Thyroid gland (tissue), 4 donors: ENCODE measurements around the gene SYN1. TPM values are rescaled to one million over a fixed set of nuclear protein-coding genes. Genes with fewer than 3 reads are reported as not detected.

Source experiments
- DNase-seq, 2 donors: peaks; one replicate each; pipeline ENCODE4 v3.0.0-alpha.2; 2019
- H3K27ac ChIP-seq, 3 donors: fragments of 200-600 bp; sonication (generic); 1 replicate in 2 of 3; 2 replicates in 1 of 3; pipeline ENCODE4 v1.5.1; 2016 to 2019; ENCODE audit warnings: mild to moderate bottlenecking in 1 of 3, moderate library complexity in 1 of 3
- H3K27me3 ChIP-seq: fragments of 200-600 bp; sonication (generic); one replicate; pipeline ENCODE4 v1.5.1; 2019
- H3K36me3 ChIP-seq, 2 donors: fragments of 200-600 bp; sonication (generic); one replicate each; pipeline ENCODE4 v1.5.1; 2016 to 2019
- H3K4me1 ChIP-seq, 2 donors: fragments of 200-600 bp; sonication (generic); one replicate each; pipeline ENCODE4 v1.5.1; 2017 to 2019
- H3K4me3 ChIP-seq, 3 donors: fragments of 200-600 bp; sonication (generic); replicated peaks in 1 of 3; 1 replicate in 2 of 3; 2 replicates in 1 of 3; pipeline ENCODE4 v1.5.1; 2016; ENCODE audit warnings: mild to moderate bottlenecking in 1 of 3
- H3K9me3 ChIP-seq: fragments of 200-600 bp; sonication (generic); one replicate; pipeline ENCODE4 v1.5.1; 2017
- POLR2A ChIP-seq, 2 donors: fragments of 450-650 bp; IDR thresholded peaks; one replicate each; pipeline ENCODE4 v1.6.1; 2017; ENCODE audit warnings: antibody characterized with exemption in 2 of 2, mild to moderate bottlenecking in 2 of 2, moderate library complexity in 1 of 2
- WGBS, 2 donors: methylation state at CpG; one replicate each; pipeline ENCODE4 v1.1.5; 2017; 5-methylcytosine and 5-hydroxymethylcytosine counted together
- intact Hi-C: fragments of 100-400 bp; cut with DNase I; formaldehyde crosslinking; loops from one replicate; pipeline ENCODE4 v1.15.1; 2023
- total RNA-seq, 4 donors: library from RNA; depleted of rRNA; stranded (reverse); fragments of >200 nt; gene quantifications; one replicate each; pipeline ENCODE4 v1.2.3, GENCODE V29; 2016
- TF ChIP-seq, protein P1 (sequence below), 6 experiments: fragments of 200-600 bp in 3 of 6; fragments of 450-650 bp in 3 of 6; sonication (generic) in 3 of 6; IDR thresholded peaks; one replicate each; pipeline ENCODE4 v1.5.1; 2016 to 2019; ENCODE audit warnings: antibody characterized with exemption in 6 of 6, mild to moderate bottlenecking in 2 of 6, inconsistent platforms in 1 of 6, moderate library complexity in 1 of 6

SYN1 gene
- total RNA-seq, 4 donors from 2014 or later, result 0.13 to 0.15 TPM; not detected in 2

DNA sequence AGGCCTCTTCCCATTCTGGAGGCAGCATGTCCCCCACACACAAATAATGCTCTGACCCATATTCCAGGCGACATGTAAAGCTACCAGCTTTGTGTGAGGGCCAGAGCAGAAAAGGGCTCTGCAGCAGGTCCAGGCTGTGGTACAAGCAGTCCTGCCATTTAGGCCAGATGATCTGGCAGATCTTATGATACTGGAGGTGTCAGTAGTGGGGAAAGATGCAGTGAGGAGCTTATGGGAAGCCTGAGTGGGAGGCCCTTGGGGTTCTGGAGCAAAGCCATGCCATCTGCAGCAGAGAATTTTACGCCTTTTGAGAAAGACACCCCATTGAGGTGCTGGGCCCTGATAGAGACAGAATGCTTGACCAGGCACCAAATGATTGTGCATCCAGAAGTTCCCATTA lies 7.7 kb downstream of the SYN1 start:
- WGBS, 2 donors, result 100% methylated on average over 1 of the region's 2 CpGs; no CpG with 5 or more reads in 1 of the 2 donors
- Histone ChIP-seq H3K4me1 (no peaks in the 10 kb centered on the region), H3K27me3 (no peaks in the 10 kb centered on the region), H3K9me3 (no peaks in the 10 kb centered on the region), H3K4me3 (no peak overlapping the region), H3K36me3 (no peaks in the 10 kb centered on the region), H3K27ac (no peak overlapping the region)
- DNase-seq, result no peak
- TF ChIP-seq POLR2A (IDR thresholded peaks at IDR 0.05), result no peak
- TF ChIP-seq, protein P1, sequence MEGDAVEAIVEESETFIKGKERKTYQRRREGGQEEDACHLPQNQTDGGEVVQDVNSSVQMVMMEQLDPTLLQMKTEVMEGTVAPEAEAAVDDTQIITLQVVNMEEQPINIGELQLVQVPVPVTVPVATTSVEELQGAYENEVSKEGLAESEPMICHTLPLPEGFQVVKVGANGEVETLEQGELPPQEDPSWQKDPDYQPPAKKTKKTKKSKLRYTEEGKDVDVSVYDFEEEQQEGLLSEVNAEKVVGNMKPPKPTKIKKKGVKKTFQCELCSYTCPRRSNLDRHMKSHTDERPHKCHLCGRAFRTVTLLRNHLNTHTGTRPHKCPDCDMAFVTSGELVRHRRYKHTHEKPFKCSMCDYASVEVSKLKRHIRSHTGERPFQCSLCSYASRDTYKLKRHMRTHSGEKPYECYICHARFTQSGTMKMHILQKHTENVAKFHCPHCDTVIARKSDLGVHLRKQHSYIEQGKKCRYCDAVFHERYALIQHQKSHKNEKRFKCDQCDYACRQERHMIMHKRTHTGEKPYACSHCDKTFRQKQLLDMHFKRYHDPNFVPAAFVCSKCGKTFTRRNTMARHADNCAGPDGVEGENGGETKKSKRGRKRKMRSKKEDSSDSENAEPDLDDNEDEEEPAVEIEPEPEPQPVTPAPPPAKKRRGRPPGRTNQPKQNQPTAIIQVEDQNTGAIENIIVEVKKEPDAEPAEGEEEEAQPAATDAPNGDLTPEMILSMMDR (IDR thresholded peaks at IDR 0.05), result no peak
- intact Hi-C loops, result no loop called here

DNA sequence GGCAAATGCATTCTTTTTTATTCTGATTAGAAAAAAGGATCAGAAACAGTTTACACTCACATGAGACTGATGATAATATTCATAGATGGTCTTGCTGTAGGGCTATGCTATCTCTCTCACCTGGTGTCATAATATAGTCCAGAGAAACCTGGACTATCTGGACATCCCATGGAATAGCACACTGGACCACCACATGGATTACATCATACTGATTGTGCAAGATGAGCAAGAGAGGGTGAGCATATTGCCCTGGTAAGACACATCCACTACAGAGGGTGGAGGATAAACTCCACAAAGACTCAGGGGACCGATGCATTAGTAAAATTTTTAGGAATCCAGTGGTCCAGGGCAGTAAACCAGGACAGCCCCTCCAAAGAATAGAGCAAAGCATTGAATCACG lies 8.2 kb downstream of the SYN1 start:
- Histone ChIP-seq H3K4me1 (no peaks in the 10 kb centered on the region), H3K36me3 (no peaks in the 10 kb centered on the region), H3K4me3 (no peak overlapping the region), H3K9me3 (no peaks in the 10 kb centered on the region), H3K27ac (no peak overlapping the region), H3K27me3 (no peaks in the 10 kb centered on the region)
- no peak for DNase-seq
- 83 to 95% methylated on average over 2 of the region's 2 CpGs for WGBS, 2 donors
- no peak for TF ChIP-seq POLR2A (IDR thresholded peaks at IDR 0.05)
- intact Hi-C loops, result no loop called here

- no peak for DNase-seq
- TF ChIP-seq, protein P1 (IDR thresholded peaks at IDR 0.05), result no peak
- TF ChIP-seq POLR2A (IDR thresholded peaks at IDR 0.05), result no peak
- Histone ChIP-seq H3K4me3 (no peak overlapping the region), H3K27me3 (no peaks in the 10 kb centered on the region), H3K36me3 (no peaks in the 10 kb centered on the region), H3K4me1 (no peaks in the 10 kb centered on the region), H3K27ac (no peak overlapping the region), H3K9me3 (no peaks in the 10 kb centered on the region)
- intact Hi-C loops, result no loop called here
- WGBS, 2 donors, result 81 to 85% methylated on average over 4 of the region's 4 CpGs
Observed at GRCh38 chrX:47610511-47610910, 9.1 kb downstream of the SYN1 start.

DNA sequence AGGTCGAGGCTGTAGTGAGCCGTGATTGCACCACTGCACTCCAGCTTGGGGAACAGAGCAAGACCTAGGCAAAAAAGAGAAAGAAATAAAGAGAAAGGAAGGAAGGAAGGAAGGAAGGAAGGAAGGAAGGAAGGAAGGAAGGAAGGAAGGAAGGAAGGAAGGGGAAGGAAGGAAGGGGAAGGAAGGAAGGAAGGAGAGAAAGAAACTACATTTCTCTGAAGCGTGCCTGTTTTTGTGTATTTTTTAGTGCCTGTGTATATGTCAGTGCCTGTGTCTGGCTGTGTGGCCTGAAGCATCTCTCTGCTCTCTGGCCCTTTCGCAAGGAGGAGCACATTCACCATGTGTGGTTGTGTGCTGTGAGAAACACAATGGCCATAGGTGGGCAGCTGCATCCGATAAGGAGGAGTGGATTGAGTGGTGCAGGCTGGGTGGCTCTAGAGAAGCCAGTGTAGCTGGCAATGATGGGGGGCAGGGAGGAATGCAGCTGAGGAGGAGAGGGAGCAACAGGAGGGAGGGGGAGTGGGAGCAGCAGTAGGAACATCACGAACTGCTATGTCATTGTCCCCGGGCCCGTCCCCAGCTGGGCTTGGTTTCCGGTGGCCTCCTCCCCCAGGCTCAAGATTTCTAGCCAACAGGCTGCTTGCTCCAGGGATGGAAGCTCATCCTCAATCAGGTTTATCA lies 11.4 kb downstream of the SYN1 start:
- 43 to 48% methylated on average over 9 of the region's 9 CpGs for WGBS, 2 donors
- DNase-seq, result no peak
- H3K4me3 ChIP-seq, result no peak overlapping the region
- H3K4me1 ChIP-seq, result no peaks in the 10 kb centered on the region
- intact Hi-C loops, result no loop called here
- TF ChIP-seq, protein P1 (IDR thresholded peaks at IDR 0.05), result no peak
- no peak for TF ChIP-seq POLR2A (IDR thresholded peaks at IDR 0.05)
- H3K9me3 ChIP-seq, result no peaks in the 10 kb centered on the region
- no peaks in the 10 kb centered on the region for H3K27me3 ChIP-seq
- no peak overlapping the region for H3K27ac ChIP-seq
- H3K36me3 ChIP-seq, result no peaks in the 10 kb centered on the region

GRCh38 chrX:47607091-47607490 lies 12.6 kb downstream of the SYN1 start:
- no peak overlapping the region for H3K27ac ChIP-seq
- no peaks in the 10 kb centered on the region for H3K36me3 ChIP-seq
- no peaks in the 10 kb centered on the region for H3K4me1 ChIP-seq
- H3K9me3 ChIP-seq, result no peaks in the 10 kb centered on the region
- no peak for DNase-seq
- no peak overlapping the region for H3K4me3 ChIP-seq
- intact Hi-C loops, result no loop called here
- TF ChIP-seq, protein P1 (IDR thresholded peaks at IDR 0.05), result no peak
- no peak for TF ChIP-seq POLR2A (IDR thresholded peaks at IDR 0.05)
- H3K27me3 ChIP-seq, result no peaks in the 10 kb centered on the region
